CD4-positive, alpha-beta T cell (primary cell): ENCODE results near the gene CDH4. TPM values are rescaled to one million over a fixed set of nuclear protein-coding genes. Genes with fewer than 3 reads are reported as not detected.

Experiments used
- ATAC-seq: fragments of 200-7000 bp; cut with Tn5 transposase; one replicate; pipeline ENCODE4 v1.10.0; 2022; ENCODE audit warnings: mild to moderate bottlenecking; ENCODE audit not compliant: poor library complexity
- CTCF ChIA-PET: fragments of 350-600 bp; sonication (Branson Sonifier 250); formaldehyde crosslinking; loops from one replicate; lab custom pipeline; 2021; ENCODE audit warnings: antibody characterized with exemption, inconsistent platforms; lab: Charles Lee
- POLR2A ChIA-PET: fragments of 350-600 bp; sonication (Branson Sonifier 250); formaldehyde crosslinking; loops from one replicate; lab custom pipeline; 2021; ENCODE audit warnings: antibody characterized with exemption, inconsistent platforms; lab: Charles Lee
- DNase-seq, 14 experiments: peaks; one replicate each; pipeline ENCODE4 v3.0.0-alpha.2; 2013 to 2020; ENCODE audit warnings: mixed read lengths in 2 of 14
- H3K27ac ChIP-seq, 2 donors: one replicate each; pipeline versions ENCODE4 v1.5.1 to v1.7.0; 2013; ENCODE audit warnings: low read length in 2 of 2, low read depth in 1 of 2, mild to moderate bottlenecking in 1 of 2
- H3K27me3 ChIP-seq, 2 experiments: 1 replicate in 1 of 2; 2 replicates in 1 of 2; pipeline versions ENCODE4 v1.6.1 to v1.7.0; 2013; ENCODE audit warnings: low read length in 2 of 2, control low read depth in 1 of 2, mild to moderate bottlenecking in 1 of 2, moderate library complexity in 1 of 2; ENCODE audit not compliant: insufficient read depth in 2 of 2, control insufficient read depth in 1 of 2
- H3K36me3 ChIP-seq: one replicate; pipeline ENCODE4 v1.6.1; 2013; ENCODE audit warnings: low read length, control low read depth; ENCODE audit not compliant: insufficient read depth
- H3K4me1 ChIP-seq: one replicate; pipeline ENCODE4 v1.6.1; 2013; ENCODE audit warnings: low read length, control low read depth; ENCODE audit not compliant: insufficient read depth
- H3K4me3 ChIP-seq: one replicate; pipeline ENCODE4 v1.5.1; 2013; ENCODE audit warnings: mild to moderate bottlenecking, low read length, moderate library complexity
- H3K9me3 ChIP-seq, 2 experiments: 1 replicate in 1 of 2; 2 replicates in 1 of 2; pipeline versions ENCODE4 v1.6.1 to v1.7.0; 2013; ENCODE audit warnings: low read length in 2 of 2, mild to moderate bottlenecking in 2 of 2, control low read depth in 1 of 2, moderate library complexity in 1 of 2; ENCODE audit not compliant: control insufficient read depth in 1 of 2, insufficient read depth in 1 of 2
- H3K27ac Mint-ChIP-seq: one replicate; pipeline ENCODE4 v1.8.0; 2020; ENCODE audit warnings: mixed read lengths
- H3K27me3 Mint-ChIP-seq: one replicate; pipeline ENCODE4 v1.8.0; 2021; ENCODE audit warnings: mixed read lengths
- H3K36me3 Mint-ChIP-seq: one replicate; pipeline ENCODE4 v1.8.0; 2021; ENCODE audit warnings: low read depth, mixed read lengths
- H3K4me1 Mint-ChIP-seq: one replicate; pipeline ENCODE4 v1.8.0; 2021; ENCODE audit warnings: low read depth, mixed read lengths
- H3K4me3 Mint-ChIP-seq: one replicate; pipeline ENCODE4 v1.8.0; 2020; ENCODE audit warnings: mild to moderate bottlenecking, mixed read lengths
- H3K9me3 Mint-ChIP-seq: one replicate; pipeline ENCODE4 v1.8.0; 2020; ENCODE audit warnings: mixed read lengths
- intact Hi-C, 2 experiments: fragments of 100-400 bp; cut with DNase I in 1 of 2; cut with micrococcal nuclease in 1 of 2; formaldehyde crosslinking; loops; one replicate each; pipeline versions ENCODE4 v1.15.1 to v1.9.0; 2023 to 2025; cut with DNase I, micrococcal nuclease
- total RNA-seq, 174 experiments: library from RNA in 2 of 174; stranded (reverse) in 2 of 174; gene quantifications; one replicate each; pipeline ENCODE4 v1.2.3 and lab custom pipeline; 2021 to 2026
- TF ChIP-seq, protein P1 (sequence below): fragments of 200-600 bp; IDR thresholded peaks from one replicate; pipeline ENCODE4 v1.8.0; 2022; ENCODE audit warnings: antibody characterized with exemption, mild to moderate bottlenecking

CDH4 gene
- total RNA-seq, 2 experiments from 2014 or later = 0.11 TPM

DNA sequence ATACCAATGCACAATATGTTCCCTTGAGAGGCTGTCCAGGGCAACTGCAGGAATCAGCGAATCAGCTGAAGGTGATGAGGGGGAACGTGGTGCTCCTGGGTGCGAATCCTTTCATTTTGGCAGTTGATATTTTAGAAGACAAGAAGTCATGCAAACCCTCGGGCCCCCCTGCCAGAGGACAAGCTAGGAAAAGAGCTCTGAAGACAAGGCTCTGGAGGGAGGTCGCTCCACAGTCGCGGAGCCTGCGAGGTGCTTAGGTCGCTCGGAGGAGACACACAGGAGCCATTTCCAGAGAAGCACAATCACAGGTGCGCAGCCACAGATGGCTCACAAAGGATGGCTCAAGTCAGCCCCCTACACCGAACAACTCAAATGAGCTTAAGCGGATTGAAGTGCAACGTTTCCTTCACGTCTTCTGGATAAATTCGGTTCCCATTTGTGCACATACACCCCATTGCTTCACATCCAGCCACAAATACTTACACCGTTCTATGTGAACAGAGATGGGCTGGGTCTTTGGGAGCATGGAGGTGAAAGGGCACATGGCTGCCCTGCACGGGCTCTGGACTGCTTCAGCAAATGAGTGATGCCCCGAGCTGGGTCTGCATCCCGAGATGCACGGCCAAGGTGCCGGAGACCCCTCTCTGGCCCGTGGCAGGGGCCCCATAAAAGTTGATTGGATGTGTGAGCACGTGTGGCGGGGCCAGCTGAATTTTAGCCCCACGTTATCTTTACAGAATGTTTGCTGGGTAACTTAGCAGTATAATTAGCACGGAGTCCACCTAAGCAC, 527.3 kb downstream of the CDH4 start:
- DNase-seq = no peak
- no peak overlapping the region for H3K4me3 ChIP-seq
- no peaks in the 10 kb centered on the region for H3K36me3 ChIP-seq
- H3K27ac Mint-ChIP-seq = no peak overlapping the region
- no peak overlapping the region for H3K4me3 Mint-ChIP-seq
- TF ChIP-seq, protein P1, sequence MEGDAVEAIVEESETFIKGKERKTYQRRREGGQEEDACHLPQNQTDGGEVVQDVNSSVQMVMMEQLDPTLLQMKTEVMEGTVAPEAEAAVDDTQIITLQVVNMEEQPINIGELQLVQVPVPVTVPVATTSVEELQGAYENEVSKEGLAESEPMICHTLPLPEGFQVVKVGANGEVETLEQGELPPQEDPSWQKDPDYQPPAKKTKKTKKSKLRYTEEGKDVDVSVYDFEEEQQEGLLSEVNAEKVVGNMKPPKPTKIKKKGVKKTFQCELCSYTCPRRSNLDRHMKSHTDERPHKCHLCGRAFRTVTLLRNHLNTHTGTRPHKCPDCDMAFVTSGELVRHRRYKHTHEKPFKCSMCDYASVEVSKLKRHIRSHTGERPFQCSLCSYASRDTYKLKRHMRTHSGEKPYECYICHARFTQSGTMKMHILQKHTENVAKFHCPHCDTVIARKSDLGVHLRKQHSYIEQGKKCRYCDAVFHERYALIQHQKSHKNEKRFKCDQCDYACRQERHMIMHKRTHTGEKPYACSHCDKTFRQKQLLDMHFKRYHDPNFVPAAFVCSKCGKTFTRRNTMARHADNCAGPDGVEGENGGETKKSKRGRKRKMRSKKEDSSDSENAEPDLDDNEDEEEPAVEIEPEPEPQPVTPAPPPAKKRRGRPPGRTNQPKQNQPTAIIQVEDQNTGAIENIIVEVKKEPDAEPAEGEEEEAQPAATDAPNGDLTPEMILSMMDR = no peak
- H3K9me3 Mint-ChIP-seq = peaks cover 10% of the 10 kb centered on the region
- no peaks in the 10 kb centered on the region for H3K4me1 Mint-ChIP-seq
- peaks cover 0 to 25% of the 10 kb centered on the region in 2 experiments for H3K9me3 ChIP-seq
- H3K27ac ChIP-seq = no peak overlapping the region
- POLR2A ChIA-PET = no interaction called here
- no peaks in the 10 kb centered on the region for H3K4me1 ChIP-seq
- intact Hi-C loops = no loop called here
- H3K36me3 Mint-ChIP-seq = no peaks in the 10 kb centered on the region
- H3K27me3 Mint-ChIP-seq = peaks cover 6% of the 10 kb centered on the region
- no peak for ATAC-seq
- CTCF ChIA-PET = no interaction called here
- no peaks in the 10 kb centered on the region for H3K27me3 ChIP-seq

DNA sequence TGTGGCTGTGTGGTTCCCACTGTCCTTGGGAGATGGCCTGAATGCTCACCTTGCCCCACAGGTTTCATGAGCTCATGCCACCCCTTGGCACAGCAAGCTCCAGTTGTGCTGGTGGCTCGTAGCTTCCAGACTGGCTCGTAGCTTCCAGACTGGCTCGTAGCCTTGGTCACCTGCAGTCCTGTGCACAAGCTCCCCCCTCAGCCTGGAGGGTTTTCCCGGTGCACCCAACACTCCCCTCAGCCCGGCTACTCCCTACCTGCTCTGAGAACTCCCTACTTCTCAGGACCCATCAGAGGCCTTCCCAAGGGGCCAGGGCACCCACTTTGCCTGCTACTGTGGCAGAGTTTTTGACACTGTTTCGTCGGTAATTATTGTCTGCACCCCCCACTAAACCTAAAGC, 528.0 kb downstream of the CDH4 start:
- ChIA-PET CTCF (no interaction called here), POLR2A (no interaction called here)
- Histone ChIP-seq H3K9me3 (peaks cover 0 to 29% of the 10 kb centered on the region in 2 experiments), H3K27me3 (no peaks in the 10 kb centered on the region), H3K4me1 (no peaks in the 10 kb centered on the region), H3K4me3 (no peak overlapping the region), H3K27ac (no peak overlapping the region), H3K36me3 (no peaks in the 10 kb centered on the region)
- peaks cover 10% of the 10 kb centered on the region for H3K9me3 Mint-ChIP-seq
- H3K27me3 Mint-ChIP-seq = peaks cover 6% of the 10 kb centered on the region
- intact Hi-C loops = no loop called here
- no peak overlapping the region for H3K27ac Mint-ChIP-seq
- no peaks in the 10 kb centered on the region for H3K4me1 Mint-ChIP-seq
- no peak overlapping the region for H3K4me3 Mint-ChIP-seq
- no peaks in the 10 kb centered on the region for H3K36me3 Mint-ChIP-seq
- ATAC-seq = no peak
- TF ChIP-seq, protein P1 = no peak
- no peak for DNase-seq

DNA sequence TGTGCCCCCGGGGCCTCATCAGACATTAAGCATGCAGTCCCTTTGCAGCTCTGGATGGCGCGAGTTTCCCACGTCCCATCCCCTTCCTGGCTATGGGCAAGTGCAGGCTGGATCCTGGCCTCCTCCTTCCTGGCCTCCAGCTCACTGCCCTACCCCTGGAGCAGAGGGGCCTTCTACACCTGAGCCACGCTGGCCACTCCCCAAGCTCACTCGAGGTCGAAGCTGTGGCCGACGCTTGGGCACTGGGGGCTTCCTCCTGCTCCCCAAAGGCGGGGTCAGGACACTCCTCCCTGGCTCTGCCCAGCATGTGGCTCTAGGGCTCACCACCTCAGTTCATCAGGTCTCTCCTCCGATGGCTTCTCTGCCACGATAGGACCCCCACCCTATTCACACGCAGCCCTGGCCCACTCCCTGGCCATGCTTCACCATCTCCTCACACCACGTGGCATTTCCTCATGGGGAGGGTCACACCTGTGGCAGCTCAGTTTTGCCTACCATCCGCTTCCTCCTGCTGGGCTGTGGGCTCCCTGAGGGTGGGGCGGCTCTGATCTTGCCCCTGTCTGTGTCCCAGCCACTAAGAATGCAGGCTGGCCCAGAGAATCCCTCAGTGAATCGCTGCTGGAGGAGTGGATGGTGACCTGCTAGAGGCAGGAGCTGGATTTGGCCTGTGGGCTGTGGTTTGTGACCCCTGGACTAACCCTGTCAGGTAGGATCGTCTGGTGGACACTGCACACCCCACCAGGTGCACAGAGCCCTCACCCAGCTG, 532.9 kb downstream of the CDH4 start:
- TF ChIP-seq, protein P1 = no peak
- intact Hi-C loops = no loop called here
- Histone ChIP-seq H3K4me1 (no peaks in the 10 kb centered on the region), H3K9me3 (peaks cover 0 to 32% of the 10 kb centered on the region in 2 experiments), H3K4me3 (no peak overlapping the region), H3K27me3 (no peaks in the 10 kb centered on the region), H3K36me3 (no peaks in the 10 kb centered on the region), H3K27ac (no peak overlapping the region)
- H3K27me3 Mint-ChIP-seq = peaks cover 6% of the 10 kb centered on the region
- DNase-seq (no peak), ATAC-seq (no peak)
- H3K9me3 Mint-ChIP-seq = peaks cover 12% of the 10 kb centered on the region
- CTCF ChIA-PET = no interaction called here
- H3K36me3 Mint-ChIP-seq = no peaks in the 10 kb centered on the region
- POLR2A ChIA-PET = no interaction called here
- H3K4me1 Mint-ChIP-seq = no peaks in the 10 kb centered on the region
- H3K4me3 Mint-ChIP-seq = no peak overlapping the region
- no peak overlapping the region for H3K27ac Mint-ChIP-seq
